Measurements from ENCODE around the gene TRA2B.
A peak's percentile ranks its signal among the peaks of the same experiment; 100 is the strongest.

The TRA2B gene
- 1,627 reads per million, percentile 100 among the genes with 10 or more reads in this experiment for total RNA-seq

- peak; percentile 98 for DNase-seq
Measured at GRCh38 chr3:185937689-185938374, at the start of gene TRA2B. TSS of gene TRA2B (minus strand) at chr3:185938014. CDS start at chr3:185937860, 154 bp downstream.

GRCh38 chr3:185986198-185986777 lies 48.5 kb upstream of the TRA2B start:
- DNase-seq: no peak

- DNase-seq: no peak
Measured at GRCh38 chr3:185984203-185984602, 46.4 kb upstream of the TRA2B start.

GRCh38 chr3:185983495-185984141 lies 45.8 kb upstream of the TRA2B start:
- peak; percentile 50 for DNase-seq

- DNase-seq: no peak
Measured at GRCh38 chr3:185982632-185983031, 44.8 kb upstream of the TRA2B start.

- DNase-seq: no peak
Measured at GRCh38 chr3:185981621-185982020, 43.8 kb upstream of the TRA2B start.

- DNase-seq: no peak
Measured at GRCh38 chr3:185979721-185980121, 41.9 kb upstream of the TRA2B start.

GRCh38 chr3:185978516-185978915 lies 40.7 kb upstream of the TRA2B start:
- DNase-seq: no peak

GRCh38 chr3:185977679-185978040 lies 39.8 kb upstream of the TRA2B start:
- DNase-seq: no peak

GRCh38 chr3:185976977-185977678 lies 39.3 kb upstream of the TRA2B start:
- peak; percentile 75 for DNase-seq

- DNase-seq: no peak
Measured at GRCh38 chr3:185976100-185976499, 38.3 kb upstream of the TRA2B start.

- no peak for DNase-seq
Measured at GRCh38 chr3:185971579-185971978, 33.8 kb upstream of the TRA2B start.

- no peak for DNase-seq
Measured at GRCh38 chr3:185968168-185968567, 30.4 kb upstream of the TRA2B start.

- DNase-seq: no peak
Measured at GRCh38 chr3:185966655-185967054, 28.8 kb upstream of the TRA2B start.

GRCh38 chr3:185965496-185965895 lies 27.7 kb upstream of the TRA2B start:
- no peak for DNase-seq

GRCh38 chr3:185961675-185962232 lies 23.9 kb upstream of the TRA2B start:
- no peak for DNase-seq

GRCh38 chr3:185960522-185961288 lies 22.9 kb upstream of the TRA2B start:
- no peak for DNase-seq

GRCh38 chr3:185959609-185960521 lies 22.1 kb upstream of the TRA2B start:
- no peak for DNase-seq

GRCh38 chr3:185958626-185959025 lies 20.8 kb upstream of the TRA2B start:
- DNase-seq: no peak

GRCh38 chr3:185956244-185956643 lies 18.4 kb upstream of the TRA2B start:
- DNase-seq: no peak

GRCh38 chr3:185954366-185954723 lies 16.5 kb upstream of the TRA2B start:
- no peak for DNase-seq
